Mucosa of descending colon (tissue), 3 donors: ENCODE measurements around the gene OR4C46. TPM values are rescaled to one million over a fixed set of nuclear protein-coding genes. Genes with fewer than 3 reads are reported as not detected.
"Not testable (repeated sequence)": the region's sequence is repeated elsewhere in the genome, so short reads cannot be mapped to it uniquely, and the experiment has no call there.

Source experiments
- ATAC-seq: fragments of 200-7000 bp; cut with Tn5 transposase; one replicate; pipeline ENCODE4 v1.9.1; 2020; ENCODE audit warnings: mild to moderate bottlenecking, moderate library complexity
- DNase-seq, 3 donors: peaks; one replicate each; pipeline ENCODE4 v3.0.0-alpha.2; 2020
- H3K36me3 ChIP-seq: fragments of 200-600 bp; one replicate; pipeline ENCODE4 v1.8.0; 2021; ENCODE audit warnings: low read depth, mild to moderate bottlenecking
- H3K4me1 ChIP-seq: fragments of 200-600 bp; one replicate; pipeline ENCODE4 v1.8.0; 2021; ENCODE audit warnings: low read depth, mild to moderate bottlenecking
- H3K4me3 ChIP-seq: fragments of 200-600 bp; one replicate; pipeline ENCODE4 v1.8.0; 2021; ENCODE audit warnings: mild to moderate bottlenecking
- H3K9me3 ChIP-seq: fragments of 200-600 bp; one replicate; pipeline ENCODE4 v1.8.0; 2021; ENCODE audit warnings: mild to moderate bottlenecking
- intact Hi-C, 2 donors: fragments of 100-400 bp; cut with DNase I in 1 of 2; cut with micrococcal nuclease in 1 of 2; formaldehyde crosslinking; loops; one replicate each; pipeline versions ENCODE4 v1.11.0 to v1.11.1; 2022; cut with DNase I, micrococcal nuclease
- long read RNA-seq, 2 donors: library from polyadenylated mRNA; unstranded; transcript quantifications; one replicate each; pipeline ENCODE4 v2.0.0, GENCODE V29; 2019 to 2021
- total RNA-seq, 3 donors: library from RNA; stranded (reverse); fragmentation: NEBNext Ultra II Directional in 2 of 3; extraction: Animal tissue kit (Norgen Biotek cat#: 25700) in 2 of 3; gene quantifications; one replicate each; pipeline versions ENCODE4 v1.2.1 to v1.2.4, GENCODE V29; 2021 to 2023
- TF ChIP-seq, protein P1 (sequence below): fragments of 200-600 bp; IDR thresholded peaks from one replicate; pipeline ENCODE4 v1.8.0; 2022; ENCODE audit warnings: antibody characterized with exemption, mild to moderate bottlenecking
- donor health status: DM: no; HTN: no; CAD: no; lungs with moderate emphysema.
- donor health status: DM: no; HTN: no; CAD: no.
- donor health status: DM: no; HTN: yes; CAD: no.

OR4C46 gene
- not detected for total RNA-seq
- long read RNA-seq, donor 1, result 0 reads
- long read RNA-seq, donor 2, result 0 reads

DNA sequence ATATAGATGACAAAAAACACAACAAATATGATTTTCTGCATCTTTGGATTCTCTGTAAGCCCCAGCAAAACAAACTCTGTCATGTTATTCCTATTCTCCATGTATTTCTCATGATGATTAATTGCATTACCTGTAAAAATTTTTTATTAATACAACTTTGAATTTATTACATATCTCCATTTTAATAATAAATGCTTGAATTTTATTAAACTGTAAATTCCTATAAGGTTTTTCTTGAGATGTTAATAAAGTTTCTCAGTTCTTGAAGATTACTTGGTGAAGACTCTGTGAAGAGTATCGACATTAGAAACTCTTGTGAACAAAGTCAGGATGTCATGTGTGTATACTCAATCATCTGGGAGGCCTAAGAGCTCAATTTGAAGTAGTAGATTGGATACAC is at the start of gene OR4C46:
OR4C46 (minus strand) TSS at position 101 of the 400 bp plus-strand sequence; CDS start at position 101, 0 bp downstream.
- ATAC-seq (no peak), DNase-seq (no peak)
- intact Hi-C loops, result no loop called here
- TF ChIP-seq, protein P1, sequence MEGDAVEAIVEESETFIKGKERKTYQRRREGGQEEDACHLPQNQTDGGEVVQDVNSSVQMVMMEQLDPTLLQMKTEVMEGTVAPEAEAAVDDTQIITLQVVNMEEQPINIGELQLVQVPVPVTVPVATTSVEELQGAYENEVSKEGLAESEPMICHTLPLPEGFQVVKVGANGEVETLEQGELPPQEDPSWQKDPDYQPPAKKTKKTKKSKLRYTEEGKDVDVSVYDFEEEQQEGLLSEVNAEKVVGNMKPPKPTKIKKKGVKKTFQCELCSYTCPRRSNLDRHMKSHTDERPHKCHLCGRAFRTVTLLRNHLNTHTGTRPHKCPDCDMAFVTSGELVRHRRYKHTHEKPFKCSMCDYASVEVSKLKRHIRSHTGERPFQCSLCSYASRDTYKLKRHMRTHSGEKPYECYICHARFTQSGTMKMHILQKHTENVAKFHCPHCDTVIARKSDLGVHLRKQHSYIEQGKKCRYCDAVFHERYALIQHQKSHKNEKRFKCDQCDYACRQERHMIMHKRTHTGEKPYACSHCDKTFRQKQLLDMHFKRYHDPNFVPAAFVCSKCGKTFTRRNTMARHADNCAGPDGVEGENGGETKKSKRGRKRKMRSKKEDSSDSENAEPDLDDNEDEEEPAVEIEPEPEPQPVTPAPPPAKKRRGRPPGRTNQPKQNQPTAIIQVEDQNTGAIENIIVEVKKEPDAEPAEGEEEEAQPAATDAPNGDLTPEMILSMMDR, result no peak
- no peak within 1 kb of the TSS for H3K4me3 ChIP-seq
- H3K9me3 ChIP-seq, result peaks cover 36% of the 10 kb centered on the region
- no peaks in the 10 kb centered on the region for H3K4me1 ChIP-seq
- H3K36me3 ChIP-seq, result no peaks in the 10 kb centered on the region

DNA sequence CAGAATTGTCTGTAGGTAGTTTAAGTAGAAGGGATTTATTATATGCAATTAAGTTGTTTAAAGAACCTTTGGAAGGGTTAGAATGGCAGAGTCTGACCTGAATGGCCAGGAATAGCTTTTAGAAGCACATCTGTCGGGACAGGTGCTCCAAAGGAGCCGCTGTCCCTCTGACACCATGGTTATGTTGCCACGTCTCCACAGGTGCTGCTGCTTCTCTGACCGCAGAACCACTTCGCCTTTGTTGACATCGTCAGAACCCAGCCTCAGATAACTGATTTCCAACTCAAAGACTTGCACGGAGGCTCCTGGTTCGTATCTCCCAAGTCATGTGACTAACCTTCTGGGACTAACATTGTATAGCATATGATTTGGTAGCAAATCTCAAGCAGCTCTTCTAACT is 41.8 kb upstream of the OR4C46 start:
- H3K4me1 ChIP-seq, H3K36me3 ChIP-seq, intact Hi-C loops, H3K4me3 ChIP-seq, DNase-seq, ATAC-seq: not testable (repeated sequence)
- peaks cover 44% of the 10 kb centered on the region for H3K9me3 ChIP-seq

DNA sequence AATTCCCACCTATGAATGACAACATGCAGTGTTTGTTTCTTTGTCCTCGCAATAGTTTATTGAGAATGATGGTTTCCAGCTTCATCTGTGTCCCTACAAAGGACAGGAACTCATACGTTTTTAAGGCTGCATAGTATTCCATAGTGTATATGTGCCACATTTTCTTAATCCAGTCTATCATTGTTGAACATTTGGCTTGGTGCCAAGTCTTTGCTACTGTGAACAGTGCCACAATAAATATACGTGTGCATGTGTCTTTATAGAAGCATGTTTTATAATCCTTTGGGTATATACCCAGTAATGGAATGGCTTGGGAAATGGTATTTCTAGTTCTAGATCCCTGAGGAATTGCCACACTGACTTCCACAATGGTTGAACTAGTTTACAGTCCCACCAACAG is 42.4 kb downstream of the OR4C46 start:
- H3K4me3 ChIP-seq, DNase-seq, ATAC-seq, intact Hi-C loops, H3K4me1 ChIP-seq, H3K36me3 ChIP-seq: not testable (repeated sequence)
- peaks cover 77% of the 10 kb centered on the region for H3K9me3 ChIP-seq

DNA sequence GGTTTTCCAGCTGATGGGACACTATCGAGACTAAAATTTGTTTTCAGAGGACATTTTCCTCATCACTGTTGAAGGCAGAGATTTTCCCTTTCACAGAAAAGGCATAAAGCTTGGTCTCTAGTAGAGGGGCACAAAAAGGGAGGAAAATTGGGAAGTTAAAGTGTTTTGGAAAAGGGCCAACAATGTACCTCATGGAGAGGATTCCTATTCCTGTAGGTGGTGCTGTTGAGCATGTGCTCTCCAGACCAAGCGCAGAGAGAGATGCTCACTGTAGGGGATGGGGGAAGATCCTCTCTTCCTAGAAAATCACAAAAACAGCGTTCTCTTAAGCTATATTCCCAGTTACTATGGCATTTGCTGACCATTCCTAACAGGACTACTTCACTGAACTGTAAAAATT is 44.9 kb downstream of the OR4C46 start:
- intact Hi-C loops, result no loop called here
- H3K4me3 ChIP-seq, result no peak overlapping the region
- ATAC-seq, result no peak
- no peaks in the 10 kb centered on the region for H3K4me1 ChIP-seq
- TF ChIP-seq, protein P1, result no peak
- no peaks in the 10 kb centered on the region for H3K36me3 ChIP-seq
- H3K9me3 ChIP-seq, result peaks cover 72% of the 10 kb centered on the region
- no peak for DNase-seq

DNA sequence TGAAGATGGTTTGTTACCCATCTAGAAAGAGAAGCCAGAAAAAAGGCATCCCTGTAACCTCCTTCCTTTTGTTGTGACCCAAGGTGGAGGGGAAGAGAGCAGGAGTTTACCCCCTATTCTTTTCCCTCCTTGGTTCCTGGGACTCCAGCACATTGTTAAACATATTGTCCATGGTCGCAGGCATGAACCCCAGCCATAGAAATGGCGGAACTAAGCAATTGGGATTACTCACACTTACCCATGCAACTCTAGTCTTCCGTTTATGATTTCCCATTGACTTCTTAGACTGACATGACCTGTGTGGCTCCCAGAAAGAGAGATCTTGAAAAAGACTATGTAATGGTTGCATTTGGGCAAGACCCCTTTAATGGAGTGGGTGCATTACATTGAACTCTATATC is 45.4 kb downstream of the OR4C46 start:
- TF ChIP-seq, protein P1, result no peak
- ATAC-seq (no peak), DNase-seq (no peak)
- no peaks in the 10 kb centered on the region for H3K36me3 ChIP-seq
- peaks cover 74% of the 10 kb centered on the region for H3K9me3 ChIP-seq
- no peak overlapping the region for H3K4me3 ChIP-seq
- no peaks in the 10 kb centered on the region for H3K4me1 ChIP-seq
- intact Hi-C loops, result no loop called here

Other genes starting within 250 kb of the OR4C46 start
- gene OR4A5, start 102.8 kb upstream of the OR4C46 start, total RNA-seq, result not detected